ENCODE results near the gene MRNIP.

GRCh38 chr5:179889885-179890284, 31.3 kb upstream of the MRNIP start:
- TF ChIP-seq REST (IDR thresholded peaks at IDR 0.05; ENCODE audit: insufficient replicate concordance, low read depth) (no peak), CTCF (IDR thresholded peaks at IDR 0.05; ENCODE audit: insufficient read depth, low read length) (no peak), POLR2AphosphoS5 (IDR thresholded peaks at IDR 0.05; ENCODE audit: low read depth) (no peak), SPI1 (IDR thresholded peaks at IDR 0.05; ENCODE audit: borderline replicate concordance, low read depth) (no peak), GABPA (IDR thresholded peaks at IDR 0.05; ENCODE audit: low read depth) (no peak)

All from HL-60 (cell line).